Measurements from ENCODE around the gene SPC25. TPM values are rescaled to one million over a fixed set of nuclear protein-coding genes. Genes with fewer than 3 reads are reported as not detected.

SPC25 gene
- 1 to 10 TPM in 4 of 6 donors, under 1 TPM in 1, not detected in 1; 0.63 to 5.9 (median 1.3) TPM for total RNA-seq

GRCh38 chr2:168890006-168890782 lies at the start of gene SPC25:
Gene SPC25 (minus strand): TSS chr2:168890430. CDS start chr2:168889519, 911 bp downstream.
- WGBS, 2 donors: 2 to 10% methylated on average over 32 to 38 of the region's 38 CpGs
- peak in 1 of 2 donors; percentile 61 for TF ChIP-seq POLR2AphosphoS5 (IDR thresholded peaks at IDR 0.05)
- TF ChIP-seq EP300 (IDR thresholded peaks at IDR 0.05): no peak
- peak in 2 of 6 experiments; percentile 33 to 46 for TF ChIP-seq CTCF (IDR thresholded peaks at IDR 0.05)
- no peak for TF ChIP-seq POLR2A (IDR thresholded peaks at IDR 0.05)
- DNase-seq: peak; percentile 88 to 92

GRCh38 chr2:168939918-168940317 lies 49.7 kb upstream of the SPC25 start:
- no peak for ATAC-seq (ENCODE audit: low FRiP score in 2 of 2)
- 89% methylated on average over 4 of the region's 4 CpGs for WGBS, 2 donors
- TF ChIP-seq EP300 (IDR thresholded peaks at IDR 0.05) (no peak), POLR2AphosphoS5 (IDR thresholded peaks at IDR 0.05) (no peak), CTCF (IDR thresholded peaks at IDR 0.05) (no peak), POLR2A (IDR thresholded peaks at IDR 0.05) (no peak)

More at GRCh38 chr2:168890006-168890782, at the start of gene SPC25:
- H3K4me3 ChIP-seq: peak within 1 kb of the TSS; percentile 47 to 63 (median 59)
- peak; percentile 91 to 98 for ATAC-seq (ENCODE audit: low FRiP score in 2 of 2)
- H3K27ac ChIP-seq: no peak within 1 kb of the TSS
- H3K36me3 ChIP-seq: no peaks in the 10 kb centered on the region
- no peaks in the 10 kb centered on the region for H3K9me3 ChIP-seq
- no peaks in the 10 kb centered on the region for H3K27me3 ChIP-seq
- peaks cover 0 to 12% (median 5%) of the 10 kb centered on the region in 4 donors for H3K4me1 ChIP-seq

GRCh38 chr2:168939061-168939460 lies 48.8 kb upstream of the SPC25 start:
- Histone ChIP-seq H3K4me1 (no peaks in the 10 kb centered on the region), H3K27ac (no peak overlapping the region), H3K9me3 (no peaks in the 10 kb centered on the region), H3K27me3 (no peaks in the 10 kb centered on the region), H3K4me3 (no peak overlapping the region), H3K36me3 (no peaks in the 10 kb centered on the region)
- ATAC-seq (ENCODE audit: low FRiP score in 2 of 2) (no peak), DNase-seq (no peak)
- 96 to 100% methylated on average over 1 of the region's 1 CpG for WGBS, 2 donors
- TF ChIP-seq POLR2A (IDR thresholded peaks at IDR 0.05): no peak
- TF ChIP-seq CTCF (IDR thresholded peaks at IDR 0.05): no peak
- no peak for TF ChIP-seq EP300 (IDR thresholded peaks at IDR 0.05)
- no peak for TF ChIP-seq POLR2AphosphoS5 (IDR thresholded peaks at IDR 0.05)

More at GRCh38 chr2:168939918-168940317, 49.7 kb upstream of the SPC25 start:
- Histone ChIP-seq H3K36me3 (no peaks in the 10 kb centered on the region), H3K9me3 (no peaks in the 10 kb centered on the region), H3K4me3 (no peak overlapping the region), H3K4me1 (no peaks in the 10 kb centered on the region), H3K27me3 (no peaks in the 10 kb centered on the region), H3K27ac (no peak overlapping the region)
- DNase-seq: no peak

GRCh38 chr2:168935810-168936581 lies 45.8 kb upstream of the SPC25 start:
- Histone ChIP-seq H3K36me3 (no peaks in the 10 kb centered on the region), H3K27ac (no peak overlapping the region), H3K4me3 (no peak overlapping the region), H3K27me3 (no peaks in the 10 kb centered on the region), H3K9me3 (no peaks in the 10 kb centered on the region), H3K4me1 (no peaks in the 10 kb centered on the region)
- DNase-seq (no peak), ATAC-seq (ENCODE audit: low FRiP score in 2 of 2) (no peak)
- WGBS, 2 donors: 70 to 79% methylated on average over 14 of the region's 14 CpGs
- no peak for TF ChIP-seq POLR2A (IDR thresholded peaks at IDR 0.05)
- no peak for TF ChIP-seq POLR2AphosphoS5 (IDR thresholded peaks at IDR 0.05)
- TF ChIP-seq EP300 (IDR thresholded peaks at IDR 0.05): no peak
- no peak for TF ChIP-seq CTCF (IDR thresholded peaks at IDR 0.05)
